Heart left ventricle (tissue), 16 donors: Measurements from ENCODE around the gene PIP5K1B. TPM values are rescaled to one million over a fixed set of nuclear protein-coding genes. Genes with fewer than 3 reads are reported as not detected.
A peak's percentile ranks its signal among the peaks of the same experiment; 100 is the strongest.

Experiments used
- ATAC-seq, 4 donors: fragments of 200-7000 bp; cut with Tn5 transposase; one replicate each; pipeline ENCODE4 v1.9.1; 2020 to 2022; ENCODE audit warnings: moderate library complexity in 4 of 4, mild to moderate bottlenecking in 3 of 4, moderate number of reproducible peaks in 1 of 4
- DNase-seq, 5 donors: peaks; one replicate each; pipeline ENCODE4 v3.0.0-alpha.2; 2020
- H3K27ac ChIP-seq, 12 donors: fragments of 200-600 bp; sonication (generic) in 4 of 12; one replicate each; pipeline versions ENCODE4 v1.5.0 to v1.8.0; 2016 to 2022; ENCODE audit warnings: mild to moderate bottlenecking in 2 of 12
- H3K27me3 ChIP-seq, 9 donors: fragments of 200-600 bp; sonication (generic) in 2 of 9; one replicate each; pipeline versions ENCODE4 v1.5.1 to v1.8.0; 2016 to 2022; ENCODE audit warnings: mild to moderate bottlenecking in 3 of 9
- H3K36me3 ChIP-seq, 9 donors: fragments of 200-600 bp; sonication (generic) in 2 of 9; one replicate each; pipeline versions ENCODE4 v1.5.0 to v1.8.0; 2018 to 2022; ENCODE audit warnings: mild to moderate bottlenecking in 2 of 9
- H3K4me1 ChIP-seq, 12 donors: fragments of 200-600 bp; sonication (generic) in 4 of 12; one replicate each; pipeline versions ENCODE4 v1.5.0 to v1.8.0; 2016 to 2022; ENCODE audit warnings: mild to moderate bottlenecking in 3 of 12
- H3K4me3 ChIP-seq, 12 donors: fragments of 200-600 bp; sonication (generic) in 4 of 12; one replicate each; pipeline versions ENCODE4 v1.5.0 to v1.8.0; 2017 to 2022; ENCODE audit warnings: mild to moderate bottlenecking in 9 of 12, moderate library complexity in 4 of 12
- H3K9me3 ChIP-seq, 12 donors: fragments of 200-600 bp; sonication (generic) in 4 of 12; one replicate each; pipeline versions ENCODE4 v1.5.0 to v1.8.0; 2016 to 2022; ENCODE audit warnings: mild to moderate bottlenecking in 1 of 12
- POLR2A ChIP-seq, 2 donors: fragments of 450-650 bp; IDR thresholded peaks; one replicate each; pipeline ENCODE4 v1.6.1; 2017; ENCODE audit warnings: antibody characterized with exemption in 2 of 2, mild to moderate bottlenecking in 2 of 2, moderate library complexity in 2 of 2
- WGBS, 4 donors: extraction: QIAGEN DNeasy Blood & Tissue Kit in 2 of 4; methylation state at CpG; one replicate each; pipeline versions ENCODE4 v1.1.5 to v1.1.7; 2013 to 2018; 5-methylcytosine and 5-hydroxymethylcytosine counted together
- intact Hi-C, 10 donors: fragments of 100-400 bp; cut with DNase I; formaldehyde crosslinking; loops; one replicate each; pipeline versions ENCODE4 v1.11.1 to v1.14.2; 2022
- polyA plus RNA-seq, 2 donors: library from polyadenylated mRNA; stranded (reverse); fragments of 200-250 nt; gene quantifications; one replicate each; pipeline ENCODE4 v1.2.3, GENCODE V29; 2013
- total RNA-seq, 9 donors: library from RNA; depleted of rRNA in 2 of 9; stranded (reverse); fragments of >200 nt in 2 of 9; fragmentation: NEBNext Ultra II Directional in 3 of 9; extraction: Animal tissue kit (Norgen Biotek cat#: 25700) in 3 of 9; gene quantifications; one replicate each; pipeline versions ENCODE4 v1.1.0 to v1.2.4, GENCODE V29; 2016 to 2023
- TF ChIP-seq, protein P1 (sequence below), 12 donors: fragments of 200-600 bp; sonication (generic) in 4 of 12; IDR thresholded peaks; one replicate each; pipeline versions ENCODE4 v1.5.0 to v1.8.0; 2018 to 2022; ENCODE audit warnings: antibody characterized with exemption in 12 of 12, mild to moderate bottlenecking in 5 of 12
- donor health status: ischemic (EF 13 %, LVEDD 7.1; RV severe dilation, severe dysfunction).
- donor health status: healthy with polysubstance abuse.
- donor health status: DM: no; HTN: yes; CAD: no.
- donor health status: DM: no; HTN: no; CAD: no.
- donor health status: ischemic (EF 25% LVEDD 6.9; RV normal size, moderate dysfunction).
- donor health status: ischemic (EF 25% LVEDD 5.7; RV mildly dilated, moderate dysfunction).
- donor health status: healthy.
- donor health status: DM: yes; HTN: yes; CAD: no.
- donor health status: ischemic (EF 35%, LVEDD 5.7; RV mildly dilated, moderate dysfunction).
- donor health status: nonischemic (EF 11% LVEDD 7.7; RV severe dilation, severe dysfunction).
- donor health status: DM: yes; HTN: yes; CAD: no.
- donor health status: PGD.
- donor health status: ischemic (EF 29% LVEDD 5.4; RV normal size, mild dysfunction).
- donor health status: nonischemic (EF 23%, LVEDD 6.1; RV moderate dilation, normal function).

Gene PIP5K1B
- total and polyA plus RNA-seq, 11 donors: 8.6 to 68.0 (median 47.5) TPM

DNA sequence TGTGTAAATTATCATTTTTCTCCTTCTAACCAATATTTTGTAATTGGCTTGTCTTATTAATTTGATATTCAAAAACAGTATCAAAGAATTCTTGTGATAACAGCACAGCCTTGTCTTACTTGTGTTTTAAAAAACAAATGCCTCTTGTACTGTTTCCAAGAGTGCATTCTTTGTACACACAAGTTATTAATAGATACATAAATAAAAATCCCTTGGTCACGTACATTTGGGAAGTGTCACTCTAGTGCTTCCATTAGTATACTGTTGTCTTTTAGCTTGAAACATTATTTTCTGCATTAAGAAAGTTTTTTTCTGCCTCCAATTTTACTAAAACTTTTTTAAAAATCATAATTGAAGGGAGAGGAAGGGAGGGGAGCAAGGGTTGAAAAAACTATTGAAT lies 133.2 kb downstream of the PIP5K1B start:
- peaks cover 0 to 51% (median 20%) of the 10 kb centered on the region in 12 donors for H3K4me1 ChIP-seq
- no peak overlapping the region for H3K4me3 ChIP-seq
- H3K27ac ChIP-seq: peak overlapping the region in 11 of 12 donors; percentile 2 to 72 (median 43)
- no peaks in the 10 kb centered on the region for H3K27me3 ChIP-seq
- intact Hi-C loops: loop anchor here in 1 of 10 donors (5.0 kb wide), 1 partner anchor 56 kb away; a partner anchor contains a TSS
- WGBS, 4 donors: 28 to 36% (median 32%) methylated on average over 1 of the region's 1 CpG
- no peaks in the 10 kb centered on the region for H3K36me3 ChIP-seq
- TF ChIP-seq, protein P1, sequence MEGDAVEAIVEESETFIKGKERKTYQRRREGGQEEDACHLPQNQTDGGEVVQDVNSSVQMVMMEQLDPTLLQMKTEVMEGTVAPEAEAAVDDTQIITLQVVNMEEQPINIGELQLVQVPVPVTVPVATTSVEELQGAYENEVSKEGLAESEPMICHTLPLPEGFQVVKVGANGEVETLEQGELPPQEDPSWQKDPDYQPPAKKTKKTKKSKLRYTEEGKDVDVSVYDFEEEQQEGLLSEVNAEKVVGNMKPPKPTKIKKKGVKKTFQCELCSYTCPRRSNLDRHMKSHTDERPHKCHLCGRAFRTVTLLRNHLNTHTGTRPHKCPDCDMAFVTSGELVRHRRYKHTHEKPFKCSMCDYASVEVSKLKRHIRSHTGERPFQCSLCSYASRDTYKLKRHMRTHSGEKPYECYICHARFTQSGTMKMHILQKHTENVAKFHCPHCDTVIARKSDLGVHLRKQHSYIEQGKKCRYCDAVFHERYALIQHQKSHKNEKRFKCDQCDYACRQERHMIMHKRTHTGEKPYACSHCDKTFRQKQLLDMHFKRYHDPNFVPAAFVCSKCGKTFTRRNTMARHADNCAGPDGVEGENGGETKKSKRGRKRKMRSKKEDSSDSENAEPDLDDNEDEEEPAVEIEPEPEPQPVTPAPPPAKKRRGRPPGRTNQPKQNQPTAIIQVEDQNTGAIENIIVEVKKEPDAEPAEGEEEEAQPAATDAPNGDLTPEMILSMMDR (IDR thresholded peaks at IDR 0.05): no peak
- DNase-seq: no peak
- ATAC-seq: peak in 2 of 4 donors; percentile 43 to 47
- H3K9me3 ChIP-seq: no peaks in the 10 kb centered on the region

DNA sequence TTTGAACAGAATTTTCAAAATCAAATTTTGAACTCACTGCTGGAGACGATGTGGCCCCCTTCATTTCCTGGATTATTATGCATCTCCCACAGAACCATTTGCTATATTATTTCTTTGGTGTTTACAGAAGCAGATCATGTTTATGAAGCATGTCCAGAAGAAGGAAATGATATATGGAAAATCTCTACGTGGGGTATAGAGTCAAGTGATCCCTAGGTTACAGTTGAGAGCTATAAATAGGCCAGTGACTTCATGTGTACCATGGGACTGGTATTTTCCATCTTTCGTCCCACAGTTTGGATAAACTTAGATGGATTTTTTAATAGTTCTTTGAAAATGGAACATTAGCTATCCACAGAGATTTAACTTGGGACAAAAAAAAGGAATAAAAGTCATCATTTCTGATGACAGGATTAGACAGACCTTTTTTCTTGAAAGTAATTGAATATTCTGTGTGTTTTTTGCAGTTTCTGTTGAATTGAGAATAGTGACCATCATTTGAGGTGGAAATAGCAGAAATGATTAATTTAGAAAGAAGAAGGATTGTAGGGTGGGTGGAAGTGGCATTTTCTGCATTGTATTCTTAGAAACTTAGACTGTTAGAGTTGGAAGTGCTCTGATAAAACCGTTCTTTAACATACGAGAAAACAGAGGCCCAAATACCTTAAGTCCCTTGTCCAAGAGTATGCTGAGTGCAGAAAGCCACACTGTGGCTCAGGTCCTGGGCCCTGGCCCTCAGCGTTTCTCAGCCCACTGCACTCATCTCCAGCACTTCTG lies 136.4 kb downstream of the PIP5K1B start:
- Histone ChIP-seq H3K36me3 (no peaks in the 10 kb centered on the region), H3K27me3 (no peaks in the 10 kb centered on the region), H3K4me3 (no peak overlapping the region), H3K4me1 (peaks cover 0 to 56% (median 29%) of the 10 kb centered on the region in 12 donors), H3K27ac (peak overlapping the region; percentile 17 to 72 (median 34)), H3K9me3 (no peaks in the 10 kb centered on the region)
- peak in 3 of 4 donors; percentile 41 to 54 (median 51) for ATAC-seq
- DNase-seq: no peak
- TF ChIP-seq, protein P1 (IDR thresholded peaks at IDR 0.05): no peak
- no peak for TF ChIP-seq POLR2A (IDR thresholded peaks at IDR 0.05)
- intact Hi-C loops: loop anchor here in 8 of 10 donors (5.0 to 10.0 kb wide), 6 partner anchors 54 to 259 kb away; partner anchors contain the start of gene PIP5K1B (in 6 of the 8)
- WGBS, 4 donors: 46 to 51% (median 48%) methylated on average over 6 of the region's 6 CpGs

DNA sequence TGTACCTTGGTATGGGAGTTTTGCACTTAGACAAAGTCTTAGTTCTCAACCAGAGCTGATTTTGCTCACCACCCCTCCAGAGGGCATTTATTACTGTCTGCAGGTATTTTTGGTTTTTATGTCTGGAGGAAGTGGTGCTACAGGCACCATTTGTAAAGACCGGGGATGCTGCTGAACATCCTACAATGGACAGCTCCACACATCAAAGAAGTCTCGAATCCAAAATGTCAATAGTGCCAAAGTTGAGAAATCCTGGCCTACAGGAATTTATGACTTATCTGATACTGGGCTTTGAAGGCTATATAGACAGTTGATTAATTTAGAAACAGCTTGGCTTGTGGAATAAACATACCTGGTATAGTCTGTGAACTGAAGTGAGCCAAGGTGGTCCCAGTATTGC lies 137.5 kb downstream of the PIP5K1B start:
- Histone ChIP-seq H3K27ac (peak overlapping the region in 3 of 12 donors; percentile 11 to 53 (median 35)), H3K4me1 (peaks cover 0 to 47% (median 26%) of the 10 kb centered on the region in 12 donors), H3K27me3 (no peaks in the 10 kb centered on the region), H3K36me3 (no peaks in the 10 kb centered on the region), H3K9me3 (no peaks in the 10 kb centered on the region), H3K4me3 (no peak overlapping the region)
- no peak for DNase-seq
- 82 to 89% (median 83%) methylated on average over 2 of the region's 2 CpGs for WGBS, 4 donors
- intact Hi-C loops: loop anchor here in 8 of 10 donors (5.0 to 10.0 kb wide), 6 partner anchors 55 to 260 kb away; partner anchors contain the start of gene PIP5K1B (in 6 of the 8)
- TF ChIP-seq, protein P1 (IDR thresholded peaks at IDR 0.05): no peak
- TF ChIP-seq POLR2A (IDR thresholded peaks at IDR 0.05): no peak
- no peak for ATAC-seq

DNA sequence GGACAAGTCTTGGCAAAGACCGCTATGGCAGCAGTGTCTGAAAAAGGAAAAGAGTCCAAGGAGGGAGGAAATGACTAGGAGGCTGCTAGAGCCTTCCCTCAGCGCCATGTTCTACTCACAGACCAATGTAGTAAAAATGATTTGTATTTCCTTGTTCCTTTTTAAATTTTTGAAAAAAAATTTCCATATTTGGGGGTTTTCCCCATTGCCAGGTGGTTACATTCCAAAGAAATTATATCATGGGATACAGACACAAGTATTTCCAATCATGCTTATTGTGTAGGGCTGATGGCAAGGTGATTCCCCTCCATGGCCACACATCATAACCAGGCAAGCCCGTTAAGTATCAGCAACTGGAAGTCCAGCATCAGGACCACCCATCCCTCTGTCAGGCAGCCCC lies 138.2 kb downstream of the PIP5K1B start:
- no peak overlapping the region for H3K4me3 ChIP-seq
- H3K27me3 ChIP-seq: no peaks in the 10 kb centered on the region
- intact Hi-C loops: loop anchor here in 8 of 10 donors (5.0 to 10.0 kb wide), 6 partner anchors 56 to 261 kb away; partner anchors contain the start of gene PIP5K1B (in 6 of the 8)
- H3K36me3 ChIP-seq: no peaks in the 10 kb centered on the region
- DNase-seq (no peak), ATAC-seq (no peak)
- TF ChIP-seq, protein P1 (IDR thresholded peaks at IDR 0.05): no peak
- no peak for TF ChIP-seq POLR2A (IDR thresholded peaks at IDR 0.05)
- H3K4me1 ChIP-seq: peaks cover 0 to 41% (median 21%) of the 10 kb centered on the region in 12 donors
- no peaks in the 10 kb centered on the region for H3K9me3 ChIP-seq
- peak overlapping the region in 2 of 12 donors; percentile 11 to 35 for H3K27ac ChIP-seq
- WGBS, 4 donors: 52 to 70% (median 63%) methylated on average over 3 of the region's 3 CpGs
